SK-N-SH (cell line): ENCODE results near the gene CTNND1. TPM values are rescaled to one million over a fixed set of nuclear protein-coding genes. Genes with fewer than 3 reads are reported as not detected.

Source experiments
- CTCF ChIA-PET: fragments of 300-600, 350-600 bp; formaldehyde crosslinking; extraction: SDS; loops from one replicate; lab custom pipeline; 2021; lab: Yijun Ruan, JAX
- POLR2A ChIA-PET: fragments of 350-600 bp; sonication (Branson Sonifier 250); formaldehyde crosslinking; extraction: SDS; loops from one replicate; lab custom pipeline; 2020; ENCODE audit warnings: antibody characterized with exemption, inconsistent platforms; lab: Yijun Ruan, JAX
- DNase-seq: peaks from one replicate; pipeline ENCODE4 v3.0.0; 2012
- H2AFZ ChIP-seq: fragments of 200-600 bp; sonication (generic); 2 replicates; pipeline ENCODE4 v1.8.1; 2016; ENCODE audit warnings: antibody characterized with exemption, mild to moderate bottlenecking, low read depth
- H3F3A ChIP-seq: fragments of 200-600 bp; sonication (generic); replicated peaks from 2 replicates; pipeline ENCODE3; 2016; ENCODE audit warnings: antibody characterized with exemption, mild to moderate bottlenecking; ENCODE audit not compliant: insufficient read depth
- H3K27ac ChIP-seq, 2 experiments: fragments of 200-500 bp in 1 of 2; fragments of 200-600 bp in 1 of 2; sonication (Bioruptor generic) in 1 of 2; sonication (generic), shearing (Covaris generic) in 1 of 2; 2 replicates each; pipeline versions ENCODE4 v1.5.1 to v1.6.1; 2014 to 2016; ENCODE audit warnings: low read depth in 2 of 2, inconsistent platforms in 1 of 2, low read length in 1 of 2, mild to moderate bottlenecking in 1 of 2, mixed read lengths in 1 of 2
- H3K27me3 ChIP-seq: fragments of 200-600 bp; sonication (generic), shearing (Covaris generic); 2 replicates; pipeline ENCODE4 v1.6.1; 2016; ENCODE audit warnings: mixed run types; ENCODE audit not compliant: insufficient read depth
- H3K36me3 ChIP-seq, 2 experiments: fragments of 200-500 bp in 1 of 2; fragments of 200-600 bp in 1 of 2; sonication (Bioruptor generic) in 1 of 2; sonication (generic) in 1 of 2; replicated peaks in 1 of 2; 2 replicates each; pipeline versions ENCODE3 to v1.5.1; 2014 to 2016; ENCODE audit warnings: low read length in 1 of 2, mild to moderate bottlenecking in 1 of 2; ENCODE audit not compliant: insufficient read depth in 2 of 2, control insufficient read depth in 1 of 2
- H3K4me1 ChIP-seq, 2 experiments: fragments of 200-500 bp in 1 of 2; fragments of 200-600 bp in 1 of 2; sonication (Bioruptor generic) in 1 of 2; sonication (generic), shearing (Covaris generic) in 1 of 2; 2 replicates each; pipeline versions ENCODE4 v1.5.1 to v1.6.1; 2014 to 2016; ENCODE audit warnings: low read depth in 1 of 2, low read length in 1 of 2, mixed run types in 1 of 2; ENCODE audit not compliant: insufficient read depth in 2 of 2, control insufficient read depth in 1 of 2
- H3K4me2 ChIP-seq: fragments of 200-600 bp; sonication (generic), shearing (Covaris generic); 2 replicates; pipeline ENCODE4 v1.6.1; 2017; ENCODE audit warnings: mixed run types
- H3K4me3 ChIP-seq, 2 experiments: fragments of 200-500 bp in 1 of 2; fragments of 200-600 bp in 1 of 2; sonication (Bioruptor generic) in 1 of 2; sonication (generic), shearing (Covaris generic) in 1 of 2; 2 replicates each; pipeline versions ENCODE4 v1.5.1 to v1.8.1; 2014 to 2016; ENCODE audit warnings: low read depth in 2 of 2, inconsistent platforms in 1 of 2, low read length in 1 of 2, mild to moderate bottlenecking in 1 of 2, mixed read lengths in 1 of 2, moderate library complexity in 1 of 2
- H3K79me2 ChIP-seq: fragments of 200-600 bp; sonication (generic); 2 replicates; pipeline ENCODE4 v1.8.1; 2017; ENCODE audit warnings: mild to moderate bottlenecking; ENCODE audit not compliant: insufficient read depth
- H3K9ac ChIP-seq: fragments of 200-600 bp; sonication (generic); 2 replicates; pipeline ENCODE4 v1.6.1; 2017; ENCODE audit warnings: mixed run types
- H3K9me2 ChIP-seq: fragments of 200-600 bp; sonication (generic); 2 replicates; pipeline ENCODE4 v1.6.1; 2017; ENCODE audit warnings: mixed run types
- H3K9me3 ChIP-seq: fragments of 200-600 bp; sonication (generic); 2 replicates; pipeline ENCODE4 v1.6.1; 2017; ENCODE audit warnings: mixed run types, mild to moderate bottlenecking, moderate library complexity
- H4K20me1 ChIP-seq: fragments of 200-600 bp; sonication (generic); 2 replicates; pipeline ENCODE4 v1.6.1; 2017; ENCODE audit warnings: mild to moderate bottlenecking, mixed run types; ENCODE audit not compliant: insufficient read depth
- ELF1 ChIP-seq: IDR thresholded peaks from 2 replicates; pipeline ENCODE4 v1.4.0; 2012
- FOSL2 ChIP-seq: IDR thresholded peaks from 2 replicates; pipeline ENCODE4 v1.4.0; 2012; ENCODE audit warnings: low read depth, mild to moderate bottlenecking, moderate library complexity, borderline replicate concordance
- GABPA ChIP-seq: IDR thresholded peaks from 2 replicates; pipeline ENCODE4 v1.4.0; 2012; ENCODE audit warnings: low read depth, mild to moderate bottlenecking
- JUND ChIP-seq: IDR thresholded peaks from 2 replicates; pipeline ENCODE4 v1.4.0; 2012
- MEF2A ChIP-seq: IDR thresholded peaks from 2 replicates; pipeline ENCODE4 v1.4.0; 2012; ENCODE audit warnings: low read depth, borderline replicate concordance
- MXI1 ChIP-seq: IDR thresholded peaks from 2 replicates; pipeline ENCODE4 v1.6.1; 2012; ENCODE audit warnings: mild to moderate bottlenecking, low read depth, low read length, improper control_type of control experiment
- NRF1 ChIP-seq: IDR thresholded peaks from 2 replicates; pipeline ENCODE4 v1.6.1; 2012; ENCODE audit warnings: low read depth, mild to moderate bottlenecking, low read length
- POLR2AphosphoS5 ChIP-seq: IDR thresholded peaks from 2 replicates; pipeline ENCODE4 v1.6.1; 2012; ENCODE audit warnings: low read depth, low read length
- RAD21 ChIP-seq: IDR thresholded peaks from 2 replicates; pipeline ENCODE4 v1.6.1; 2012; ENCODE audit warnings: mild to moderate bottlenecking, low read length
- RCOR1 ChIP-seq: fragments of 150-350 bp; IDR thresholded peaks from 2 replicates; pipeline ENCODE4 v1.6.1; 2017; ENCODE audit warnings: antibody characterized with exemption, low read length
- TCF12 ChIP-seq: IDR thresholded peaks from 2 replicates; pipeline ENCODE4 v1.4.0; 2012
- WGBS: methylation state at CpG from one replicate; pipeline ENCODE4 v1.1.6; 2017; ENCODE audit warnings: low lambda C conversion rate; 5-methylcytosine and 5-hydroxymethylcytosine counted together
- polyA plus RNA-seq, 3 experiments: library from polyadenylated mRNA; depleted of rRNA; stranded (reverse); fragments of >200 nt; gene quantifications; 2 replicates each; pipeline ENCODE4 v1.2.3, GENCODE V29; 2012
- TF ChIP-seq, protein P1 (sequence below): IDR thresholded peaks from 2 replicates; pipeline ENCODE4 v1.4.0; 2012; ENCODE audit warnings: low read depth, borderline replicate concordance
- TF ChIP-seq, protein P2 (sequence below): fragments of 200-600 bp; sonication (generic); IDR thresholded peaks from 2 replicates; pipeline ENCODE4 v1.6.1; 2017; ENCODE audit warnings: antibody characterized with exemption, mild to moderate bottlenecking, moderate library complexity
- TF ChIP-seq, protein P3 (sequence below): fragments of 150-350 bp; IDR thresholded peaks from 2 replicates; pipeline ENCODE4 v1.6.1; 2017; ENCODE audit warnings: antibody characterized with exemption, low read length, low read depth, borderline replicate concordance
- TF ChIP-seq, protein P4 (sequence below): IDR thresholded peaks from 2 replicates; pipeline ENCODE4 v1.4.0; 2012; ENCODE audit warnings: low read depth, borderline replicate concordance
- TF ChIP-seq, protein P5 (sequence below): fragments of 150-350 bp; IDR thresholded peaks from 2 replicates; pipeline ENCODE4 v1.6.1; 2016; ENCODE audit warnings: mild to moderate bottlenecking, low read depth, low read length
- TF ChIP-seq, protein P6 (sequence below): IDR thresholded peaks from 2 replicates; pipeline ENCODE4; 2012

The CTNND1 gene
- polyA plus RNA-seq, 1 of the 3 experiments (the other 2 are of a cell fraction), result 39.4 TPM

DNA sequence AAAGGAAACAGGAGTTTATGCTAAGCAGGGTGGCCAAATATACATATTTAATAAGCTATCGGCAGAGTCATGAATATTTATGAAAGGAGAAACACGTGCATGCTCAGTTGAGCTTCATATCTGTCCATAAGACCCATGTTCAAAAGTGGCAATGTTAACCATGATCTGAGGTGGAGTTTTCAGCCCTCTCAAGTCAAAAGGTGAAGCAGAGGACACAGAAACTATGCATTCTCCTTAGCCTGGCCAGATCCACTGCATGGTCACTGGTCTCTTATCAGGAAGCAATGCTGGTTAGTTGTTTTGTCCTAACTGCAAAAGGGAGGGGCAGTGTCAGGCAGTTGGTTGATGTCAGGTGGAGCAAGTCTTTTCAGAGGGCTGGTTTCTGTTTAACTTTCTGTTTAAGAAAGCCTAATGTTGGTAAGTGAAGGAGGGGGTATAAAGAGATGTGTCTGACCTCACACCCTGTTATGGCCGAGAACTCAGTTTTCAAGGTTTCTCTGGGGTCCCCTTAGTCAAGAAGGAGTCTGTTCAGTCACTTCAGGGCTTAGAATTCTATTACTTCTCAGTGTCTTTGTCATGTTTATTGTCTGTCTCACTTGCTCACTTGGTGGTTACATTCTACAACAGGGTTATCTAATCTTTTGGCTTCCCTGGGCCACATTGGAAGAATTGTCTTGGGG is 25.8 kb upstream of the CTNND1 start:
- peaks cover 22 to 23% of the 10 kb centered on the region in 2 experiments for H3K36me3 ChIP-seq
- 80% methylated on average over 3 of the region's 3 CpGs for WGBS
- no peak for DNase-seq
- H4K20me1 ChIP-seq, result 0 out of 2 replicates have a peak, but pooled peaks cover 5% of the 10 kb centered on the region
- H3K4me1 ChIP-seq, result no peaks in the 10 kb centered on the region
- peaks cover 68% of the 10 kb centered on the region for H3K79me2 ChIP-seq
- no peaks in the 10 kb centered on the region for H3K9me3 ChIP-seq
- CTCF ChIA-PET, result interaction anchor here (1.6 kb wide), 1 partner anchor 65 kb away, joined by 4 read pairs; no protein-coding TSS in a partner anchor
- H3K27me3 ChIP-seq, result no peaks in the 10 kb centered on the region
- POLR2A ChIA-PET, result no interaction called here
- H3K4me2 ChIP-seq, result no peak overlapping the region
- H3K27ac ChIP-seq, result no peak overlapping the region
- no peak for TF ChIP-seq FOSL2
- no peak for TF ChIP-seq JUND
- TF ChIP-seq, protein P1, sequence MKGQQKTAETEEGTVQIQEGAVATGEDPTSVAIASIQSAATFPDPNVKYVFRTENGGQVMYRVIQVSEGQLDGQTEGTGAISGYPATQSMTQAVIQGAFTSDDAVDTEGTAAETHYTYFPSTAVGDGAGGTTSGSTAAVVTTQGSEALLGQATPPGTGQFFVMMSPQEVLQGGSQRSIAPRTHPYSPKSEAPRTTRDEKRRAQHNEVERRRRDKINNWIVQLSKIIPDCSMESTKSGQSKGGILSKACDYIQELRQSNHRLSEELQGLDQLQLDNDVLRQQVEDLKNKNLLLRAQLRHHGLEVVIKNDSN, result no peak
- TF ChIP-seq MEF2A, result no peak
- no peak for TF ChIP-seq MXI1
- TF ChIP-seq, protein P2, sequence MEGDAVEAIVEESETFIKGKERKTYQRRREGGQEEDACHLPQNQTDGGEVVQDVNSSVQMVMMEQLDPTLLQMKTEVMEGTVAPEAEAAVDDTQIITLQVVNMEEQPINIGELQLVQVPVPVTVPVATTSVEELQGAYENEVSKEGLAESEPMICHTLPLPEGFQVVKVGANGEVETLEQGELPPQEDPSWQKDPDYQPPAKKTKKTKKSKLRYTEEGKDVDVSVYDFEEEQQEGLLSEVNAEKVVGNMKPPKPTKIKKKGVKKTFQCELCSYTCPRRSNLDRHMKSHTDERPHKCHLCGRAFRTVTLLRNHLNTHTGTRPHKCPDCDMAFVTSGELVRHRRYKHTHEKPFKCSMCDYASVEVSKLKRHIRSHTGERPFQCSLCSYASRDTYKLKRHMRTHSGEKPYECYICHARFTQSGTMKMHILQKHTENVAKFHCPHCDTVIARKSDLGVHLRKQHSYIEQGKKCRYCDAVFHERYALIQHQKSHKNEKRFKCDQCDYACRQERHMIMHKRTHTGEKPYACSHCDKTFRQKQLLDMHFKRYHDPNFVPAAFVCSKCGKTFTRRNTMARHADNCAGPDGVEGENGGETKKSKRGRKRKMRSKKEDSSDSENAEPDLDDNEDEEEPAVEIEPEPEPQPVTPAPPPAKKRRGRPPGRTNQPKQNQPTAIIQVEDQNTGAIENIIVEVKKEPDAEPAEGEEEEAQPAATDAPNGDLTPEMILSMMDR, result no peak
- TF ChIP-seq, protein P3, sequence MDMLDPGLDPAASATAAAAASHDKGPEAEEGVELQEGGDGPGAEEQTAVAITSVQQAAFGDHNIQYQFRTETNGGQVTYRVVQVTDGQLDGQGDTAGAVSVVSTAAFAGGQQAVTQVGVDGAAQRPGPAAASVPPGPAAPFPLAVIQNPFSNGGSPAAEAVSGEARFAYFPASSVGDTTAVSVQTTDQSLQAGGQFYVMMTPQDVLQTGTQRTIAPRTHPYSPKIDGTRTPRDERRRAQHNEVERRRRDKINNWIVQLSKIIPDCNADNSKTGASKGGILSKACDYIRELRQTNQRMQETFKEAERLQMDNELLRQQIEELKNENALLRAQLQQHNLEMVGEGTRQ, result no peak
- TF ChIP-seq, protein P4, sequence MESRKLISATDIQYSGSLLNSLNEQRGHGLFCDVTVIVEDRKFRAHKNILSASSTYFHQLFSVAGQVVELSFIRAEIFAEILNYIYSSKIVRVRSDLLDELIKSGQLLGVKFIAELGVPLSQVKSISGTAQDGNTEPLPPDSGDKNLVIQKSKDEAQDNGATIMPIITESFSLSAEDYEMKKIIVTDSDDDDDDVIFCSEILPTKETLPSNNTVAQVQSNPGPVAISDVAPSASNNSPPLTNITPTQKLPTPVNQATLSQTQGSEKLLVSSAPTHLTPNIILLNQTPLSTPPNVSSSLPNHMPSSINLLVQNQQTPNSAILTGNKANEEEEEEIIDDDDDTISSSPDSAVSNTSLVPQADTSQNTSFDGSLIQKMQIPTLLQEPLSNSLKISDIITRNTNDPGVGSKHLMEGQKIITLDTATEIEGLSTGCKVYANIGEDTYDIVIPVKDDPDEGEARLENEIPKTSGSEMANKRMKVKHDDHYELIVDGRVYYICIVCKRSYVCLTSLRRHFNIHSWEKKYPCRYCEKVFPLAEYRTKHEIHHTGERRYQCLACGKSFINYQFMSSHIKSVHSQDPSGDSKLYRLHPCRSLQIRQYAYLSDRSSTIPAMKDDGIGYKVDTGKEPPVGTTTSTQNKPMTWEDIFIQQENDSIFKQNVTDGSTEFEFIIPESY, result no peak
- no peak for TF ChIP-seq POLR2AphosphoS5
- TF ChIP-seq, protein P5, sequence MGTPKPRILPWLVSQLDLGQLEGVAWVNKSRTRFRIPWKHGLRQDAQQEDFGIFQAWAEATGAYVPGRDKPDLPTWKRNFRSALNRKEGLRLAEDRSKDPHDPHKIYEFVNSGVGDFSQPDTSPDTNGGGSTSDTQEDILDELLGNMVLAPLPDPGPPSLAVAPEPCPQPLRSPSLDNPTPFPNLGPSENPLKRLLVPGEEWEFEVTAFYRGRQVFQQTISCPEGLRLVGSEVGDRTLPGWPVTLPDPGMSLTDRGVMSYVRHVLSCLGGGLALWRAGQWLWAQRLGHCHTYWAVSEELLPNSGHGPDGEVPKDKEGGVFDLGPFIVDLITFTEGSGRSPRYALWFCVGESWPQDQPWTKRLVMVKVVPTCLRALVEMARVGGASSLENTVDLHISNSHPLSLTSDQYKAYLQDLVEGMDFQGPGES, result no peak
- no peak for TF ChIP-seq RCOR1
- TF ChIP-seq GABPA, result no peak
- TF ChIP-seq, protein P6, sequence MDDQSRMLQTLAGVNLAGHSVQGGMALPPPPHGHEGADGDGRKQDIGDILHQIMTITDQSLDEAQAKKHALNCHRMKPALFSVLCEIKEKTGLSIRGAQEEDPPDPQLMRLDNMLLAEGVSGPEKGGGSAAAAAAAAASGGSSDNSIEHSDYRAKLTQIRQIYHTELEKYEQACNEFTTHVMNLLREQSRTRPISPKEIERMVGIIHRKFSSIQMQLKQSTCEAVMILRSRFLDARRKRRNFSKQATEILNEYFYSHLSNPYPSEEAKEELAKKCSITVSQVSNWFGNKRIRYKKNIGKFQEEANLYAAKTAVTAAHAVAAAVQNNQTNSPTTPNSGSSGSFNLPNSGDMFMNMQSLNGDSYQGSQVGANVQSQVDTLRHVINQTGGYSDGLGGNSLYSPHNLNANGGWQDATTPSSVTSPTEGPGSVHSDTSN, result no peak
- TF ChIP-seq ELF1, result no peak
- TF ChIP-seq TCF12, result no peak
- no peak for TF ChIP-seq NRF1
- no peak for TF ChIP-seq RAD21
- no peak overlapping the region for H2AFZ ChIP-seq
- H3K4me3 ChIP-seq, result no peak overlapping the region
- no peaks in the 10 kb centered on the region for H3K9me2 ChIP-seq
- H3F3A ChIP-seq, result peaks cover 11% of the 10 kb centered on the region
- no peak overlapping the region for H3K9ac ChIP-seq
